Stimulated activated naive CD8-positive, alpha-beta T cell treated with anti-CD3 and anti-CD28 coated beads, Interleukin-15, Interleukin-2, amounts not matched to agents 100 U/mL and 50 U/mL, for 24 hours (primary cell): Measurements from ENCODE around the gene CCT3.

ENCODE experiments used
- ATAC-seq: fragments of 150-1000 bp; cut with Tn5 transposase; one replicate; pipeline ENCODE4 v1.10.0; 2021
- DNase-seq: peaks from one replicate; pipeline ENCODE4 v3.0.0; 2021

Gene CCT3

DNA sequence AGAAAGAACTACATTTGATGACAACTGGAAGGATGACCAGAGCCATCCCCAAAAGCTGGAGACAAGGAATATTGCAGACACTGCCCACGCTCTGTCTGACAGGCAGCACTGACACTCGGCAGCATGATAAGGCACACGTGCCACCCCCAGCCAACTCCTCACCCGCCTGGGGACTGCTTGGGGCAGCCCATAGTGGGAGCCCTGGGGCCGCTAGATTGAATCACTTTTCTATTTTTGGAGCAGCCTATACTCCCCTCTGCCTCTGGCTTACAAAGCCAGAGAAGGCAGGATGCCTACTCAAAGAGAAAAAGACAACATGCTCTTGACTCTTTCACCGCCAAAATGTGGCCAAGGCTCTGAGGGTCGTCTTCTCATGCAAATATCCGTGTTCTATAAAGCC is 56.8 kb downstream of the CCT3 start:
- DNase-seq (peak; percentile 68), ATAC-seq (peak; percentile 79)

DNA sequence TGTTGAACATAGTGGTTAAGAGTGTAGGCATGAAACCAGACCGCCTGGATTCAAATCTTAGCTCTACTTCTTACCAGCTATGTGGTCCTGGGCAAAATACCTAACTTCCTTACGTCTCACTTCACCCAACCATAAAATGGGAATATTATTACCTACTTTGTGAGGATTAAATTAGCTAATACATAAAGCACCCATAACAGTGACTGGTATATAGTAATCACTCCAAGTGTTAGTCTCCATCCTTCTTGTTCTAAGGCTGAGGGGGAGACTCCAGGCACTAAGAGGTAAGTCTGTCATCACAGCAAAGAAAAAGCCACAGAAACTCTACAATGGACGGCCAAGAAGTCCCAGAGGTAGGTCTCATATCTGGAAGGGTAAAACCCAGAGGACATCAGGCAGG is 58.3 kb downstream of the CCT3 start:
- DNase-seq (no peak), ATAC-seq (no peak)

DNA sequence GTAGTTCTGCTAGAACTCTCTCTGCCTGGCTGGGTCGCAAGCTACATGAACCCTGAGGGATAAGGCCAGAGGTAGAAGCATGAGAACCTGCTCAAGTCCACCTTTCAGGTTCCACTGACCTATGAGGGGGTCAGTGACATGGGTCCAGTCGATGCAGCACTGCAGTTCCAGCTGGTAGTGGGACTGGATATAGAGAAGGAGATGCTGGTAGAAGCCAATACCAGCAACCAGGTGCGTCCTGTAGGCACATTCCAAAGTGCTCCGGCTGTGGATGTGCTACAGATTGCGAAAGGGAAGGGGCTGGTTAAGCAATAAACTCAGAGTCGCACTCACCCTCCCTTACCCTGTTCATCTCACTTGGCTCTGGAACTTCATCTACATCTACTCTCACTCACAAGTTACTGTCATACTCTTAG is 61.1 kb downstream of the CCT3 start:
- ATAC-seq (no peak), DNase-seq (no peak)

DNA sequence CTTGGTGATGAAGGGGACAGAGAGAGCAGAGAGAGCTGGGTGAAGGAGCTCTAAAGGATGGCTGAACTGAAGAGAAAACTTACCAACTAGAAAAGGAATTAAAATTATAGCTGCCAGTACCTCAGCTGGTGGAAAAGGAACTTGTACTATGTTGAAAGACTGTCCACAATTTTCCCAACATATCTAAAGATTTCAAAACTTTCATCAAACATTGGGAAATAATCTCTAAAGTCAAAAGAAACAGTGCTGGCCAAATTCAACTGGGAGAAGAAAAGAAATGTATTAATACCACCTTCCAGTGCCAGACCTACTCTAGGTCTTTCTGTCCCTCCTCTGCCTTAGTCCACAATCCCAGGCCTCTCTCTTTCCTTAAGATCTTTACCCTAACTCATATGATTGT is 61.6 kb downstream of the CCT3 start:
- DNase-seq (no peak), ATAC-seq (no peak)

DNA sequence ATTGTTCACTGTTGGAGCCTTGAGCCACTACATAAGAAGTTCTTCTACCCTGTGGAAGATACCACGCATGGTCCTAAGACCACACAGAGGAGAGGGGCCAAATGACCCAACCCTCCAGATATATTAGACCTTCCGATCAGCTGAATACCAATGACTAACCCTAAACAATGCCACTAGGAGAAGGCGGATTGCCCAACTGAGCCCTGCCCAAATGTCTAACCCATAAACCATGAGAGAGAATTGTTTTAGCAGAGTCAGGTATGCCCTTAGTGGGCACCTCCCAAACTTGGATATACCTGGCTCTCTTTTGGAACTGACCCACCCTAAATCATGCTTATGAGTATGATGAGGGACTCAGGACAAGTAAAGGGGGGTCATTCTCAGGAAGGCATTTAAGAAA is 67.8 kb downstream of the CCT3 start:
- no peak for ATAC-seq
- no peak for DNase-seq

DNA sequence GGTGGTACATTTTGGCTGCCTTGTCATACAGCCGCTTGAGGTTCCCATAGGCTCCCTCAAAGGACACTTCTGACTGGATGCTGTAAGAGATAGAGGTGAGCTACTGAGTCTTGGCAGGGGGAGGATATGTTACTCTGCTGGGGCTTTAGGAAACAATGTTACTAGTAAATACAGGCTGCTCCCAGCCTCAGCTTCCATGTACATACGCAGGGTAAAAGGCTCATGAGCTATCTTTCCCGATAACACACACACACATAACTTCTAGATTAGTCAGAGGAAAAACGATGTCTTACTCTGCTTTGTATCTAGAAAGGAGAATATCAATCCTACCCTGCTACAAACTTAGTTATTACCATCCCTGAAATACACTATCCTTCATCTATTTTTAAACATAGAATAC is 69.8 kb downstream of the CCT3 start:
- no peak for DNase-seq
- ATAC-seq, result no peak

DNA sequence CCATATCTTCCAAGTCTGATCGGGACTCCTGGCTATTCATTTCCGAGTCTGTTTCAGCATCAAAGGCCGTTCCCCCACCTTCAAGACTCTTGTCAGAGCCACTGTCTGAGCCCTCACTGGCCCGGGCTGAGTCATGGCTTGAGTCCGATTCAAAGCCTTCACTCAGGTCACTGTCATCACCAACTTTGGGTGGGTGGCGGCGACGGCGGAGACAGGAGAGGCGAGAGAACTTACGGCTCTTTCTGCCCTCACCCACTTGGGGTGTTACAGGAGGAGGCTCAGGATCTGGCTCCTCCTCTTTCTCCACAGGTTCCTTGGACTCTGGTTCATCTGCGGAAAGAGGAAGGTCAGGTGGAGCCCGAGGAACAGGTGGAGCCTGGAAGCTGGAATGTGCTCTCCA is 72.0 kb downstream of the CCT3 start:
- ATAC-seq, result no peak
- no peak for DNase-seq

DNA sequence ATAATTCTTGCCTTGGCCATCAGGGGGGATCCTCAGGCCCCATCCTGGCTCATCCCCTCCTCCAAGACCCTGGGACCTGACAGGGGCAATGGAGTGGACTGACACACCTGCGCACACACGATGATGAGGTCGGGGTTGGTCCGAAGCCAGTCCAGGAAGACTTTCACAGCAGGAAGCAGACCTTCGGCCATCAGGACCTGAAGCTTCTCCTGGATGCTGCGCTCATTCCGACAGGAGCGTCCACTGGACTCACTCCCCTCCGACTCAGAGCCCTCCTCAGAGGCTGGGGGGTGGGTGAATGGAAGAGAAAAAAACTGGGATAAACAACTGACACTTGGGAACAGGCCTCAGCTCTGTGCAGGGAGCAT is 74.8 kb downstream of the CCT3 start:
- no peak for ATAC-seq
- DNase-seq, result no peak

DNA sequence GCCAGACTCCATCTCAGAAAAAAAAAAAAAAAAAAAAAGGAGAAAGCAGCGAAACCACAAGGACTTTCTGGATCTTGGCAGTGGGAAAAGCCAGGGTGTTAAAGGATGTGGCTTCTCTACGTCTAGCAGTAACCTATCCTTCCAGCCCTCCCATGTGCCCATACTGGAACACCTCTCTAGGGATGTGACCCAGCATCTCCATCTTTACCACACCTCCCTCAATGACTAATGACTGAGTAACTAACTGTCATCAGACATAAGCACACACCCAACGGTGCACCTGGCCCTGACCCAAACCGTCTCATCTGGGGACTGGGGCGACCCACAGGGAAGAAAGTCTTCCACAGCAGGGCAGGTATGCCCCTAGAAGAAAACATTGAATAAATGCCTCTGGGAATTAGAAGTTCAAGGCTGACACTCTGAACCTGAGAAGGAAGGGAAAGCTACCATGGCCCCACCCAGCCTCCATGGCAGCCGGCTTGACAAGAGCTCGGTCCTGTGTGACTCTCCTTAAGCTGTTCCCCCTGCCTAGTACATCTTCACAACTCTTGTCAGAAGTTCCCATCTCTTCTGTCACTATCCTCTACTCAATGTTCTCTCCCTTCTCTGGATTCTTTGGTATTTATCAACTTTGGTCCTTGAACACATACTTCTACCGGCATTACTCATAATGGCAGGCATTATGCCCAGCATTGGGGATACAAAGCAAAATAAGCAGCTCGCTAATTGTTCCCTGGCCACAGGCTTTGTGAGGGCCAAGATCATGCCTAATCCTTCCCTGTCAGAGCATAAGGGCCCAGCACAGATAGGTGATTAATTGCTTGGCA is 75.4 kb downstream of the CCT3 start:
- DNase-seq, result no peak
- ATAC-seq, result peak; percentile 84

DNA sequence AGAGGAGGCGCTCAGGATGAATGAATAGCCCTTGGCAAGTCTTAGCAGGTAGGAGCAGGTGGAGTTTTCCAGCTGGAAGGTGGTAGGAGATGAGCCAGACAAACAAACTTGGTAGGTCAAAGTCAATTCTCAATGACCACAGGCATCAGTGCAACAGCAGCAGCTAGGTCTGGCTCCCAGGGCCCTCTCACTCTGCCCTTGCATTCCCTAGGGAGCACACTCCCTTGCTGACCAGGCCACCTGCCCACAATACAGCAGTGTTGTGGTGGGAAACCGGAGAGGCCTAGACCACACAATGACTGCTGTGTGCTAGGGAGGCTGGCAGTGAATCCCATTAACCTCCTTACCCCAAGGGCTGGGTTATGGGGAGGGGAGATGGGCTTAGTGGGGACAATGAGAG is 77.2 kb downstream of the CCT3 start:
- DNase-seq (no peak), ATAC-seq (no peak)

DNA sequence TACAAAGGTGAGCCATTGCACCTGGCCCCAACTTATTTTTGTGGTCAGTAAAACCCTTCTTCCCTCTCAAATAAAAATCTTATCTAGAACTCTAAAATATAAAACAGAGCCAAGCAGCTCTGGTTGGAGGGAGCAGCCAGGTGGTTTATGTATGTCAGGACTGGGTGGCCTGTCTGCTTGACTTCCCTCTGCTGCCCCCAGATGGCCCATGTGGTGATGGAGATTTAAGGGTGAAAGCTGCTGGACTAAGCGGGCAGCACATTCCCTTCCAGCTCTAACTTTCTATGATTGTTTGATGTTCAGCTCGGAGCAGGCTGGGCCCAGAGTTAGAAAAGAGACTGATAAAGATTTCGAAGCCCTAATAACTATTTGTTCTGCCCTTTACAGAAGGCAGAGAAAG is 78.3 kb downstream of the CCT3 start:
- DNase-seq (no peak), ATAC-seq (no peak)
